Measurements from ENCODE around the gene MED27. TPM values are rescaled to one million over a fixed set of nuclear protein-coding genes. Genes with fewer than 3 reads are reported as not detected.

Gene MED27
- total and polyA plus RNA-seq, 2 of the 4 experiments (the other 2 are of a cell fraction), result 50.2 to 63.4 TPM

DNA sequence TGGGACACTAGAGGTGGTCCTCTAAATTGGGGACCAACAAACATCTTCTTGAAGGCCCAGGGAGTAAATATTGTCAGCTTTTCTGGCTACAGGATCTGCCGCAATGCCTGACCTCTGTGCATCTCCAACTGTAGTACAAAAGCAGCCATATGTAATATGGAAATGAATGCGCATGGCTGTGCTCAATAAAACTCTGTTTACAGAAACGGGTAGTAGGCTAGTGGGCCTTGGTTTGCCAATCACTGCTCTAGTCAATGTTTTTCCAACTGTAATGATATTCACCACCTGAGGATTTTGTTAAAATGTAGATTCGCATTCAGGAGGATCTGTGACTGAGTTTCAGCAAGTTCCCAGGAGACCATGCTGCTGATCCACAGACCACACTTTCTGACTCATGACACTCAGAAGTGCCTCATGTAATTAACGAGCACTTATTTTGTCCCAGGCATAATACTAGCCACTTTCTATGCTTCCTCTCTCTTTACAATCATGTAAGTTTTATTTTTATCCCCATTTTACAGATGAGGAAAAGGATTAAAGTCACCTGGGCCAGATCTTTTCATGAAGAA lies 96.9 kb downstream of the MED27 start:
- H2AK9ac ChIP-seq (replicated peaks; ENCODE audit: low read depth, low read length, poor library complexity), result no peak overlapping the region
- no peak overlapping the region for H4K91ac ChIP-seq (ENCODE audit: insufficient read depth, low read depth, low read length)
- no peak overlapping the region for H3K9ac ChIP-seq (ENCODE audit: low read depth, low read length)
- peaks cover 5% of the 10 kb centered on the region for H3K4me1 ChIP-seq (ENCODE audit: control insufficient read depth, insufficient read depth, low read length)
- no peak overlapping the region for H3K18ac ChIP-seq (ENCODE audit: low read depth, low read length)
- peaks cover 33 to 54% of the 10 kb centered on the region in 2 experiments for H3K79me1 ChIP-seq (ENCODE audit: low read depth in 1 of 2, low read length in 2 of 2)
- ChIA-PET CTCF (no interaction called here), POLR2A (ENCODE audit: unreplicated experiment) (no interaction called here)
- H2AFZ ChIP-seq (replicated peaks; ENCODE audit: low read length, poor library complexity), result no peak overlapping the region
- peaks cover 7% of the 10 kb centered on the region; the same call in 1 of the 2 replicates for H4K20me1 ChIP-seq (ENCODE audit: insufficient read depth, low read length)
- in situ Hi-C loops (cut with MboI; ENCODE audit: low sequenced_read_pairs) (no loop called here), intact Hi-C loops (cut with micrococcal nuclease) (no loop called here), dilution Hi-C loops (cut with HindIII; ENCODE audit: low sequenced_read_pairs, unreplicated experiment) (no loop called here)
- no peak overlapping the region for H2BK20ac ChIP-seq (ENCODE audit: low read depth, low read length)
- H3K27me3 ChIP-seq (ENCODE audit: control insufficient read depth, insufficient read depth, low read length), result no peaks in the 10 kb centered on the region
- no peak overlapping the region for H3K14ac ChIP-seq (replicated peaks; ENCODE audit: low read depth, low read length)
- H3K4me3 ChIP-seq (ENCODE audit: insufficient read depth, low read depth, low read length), result no peak overlapping the region
- no peak overlapping the region for H3K4me2 ChIP-seq (ENCODE audit: low read depth, low read length)
- no CpG with 5 or more reads among the region's 5 CpGs for WGBS, 2 experiments (ENCODE audit: extremely low coverage in 2 of 2, insufficient read length in 1 of 2)
- no peak overlapping the region for H3K27ac ChIP-seq (ENCODE audit: insufficient read depth, low read length)
- H3K36me3 ChIP-seq (ENCODE audit: control insufficient read depth, insufficient read depth, low read length), result no peaks in the 10 kb centered on the region; the same call in 1 of the 2 replicates
- H2BK120ac ChIP-seq (ENCODE audit: low read depth, low read length), result no peak overlapping the region
- no peak overlapping the region for H2BK15ac ChIP-seq (ENCODE audit: low read depth, low read length)
- no peaks in the 10 kb centered on the region for H3K9me3 ChIP-seq (ENCODE audit: control insufficient read depth, insufficient read depth, low read length)
- H3K56ac ChIP-seq (ENCODE audit: extremely low read depth, insufficient read depth, low read length), result no peak overlapping the region
- BruUV-seq (replicated peaks), result no TSS peak
- H2AK5ac ChIP-seq (ENCODE audit: low read depth, low read length), result no peak overlapping the region
- no peak for TF ChIP-seq MXI1 (IDR thresholded peaks at IDR 0.05; ENCODE audit: borderline replicate concordance, low read depth, low read length)
- no peak for TF ChIP-seq CHD1 (IDR thresholded peaks at IDR 0.05; ENCODE audit: low read depth, low read length)
- TF ChIP-seq, protein P1, sequence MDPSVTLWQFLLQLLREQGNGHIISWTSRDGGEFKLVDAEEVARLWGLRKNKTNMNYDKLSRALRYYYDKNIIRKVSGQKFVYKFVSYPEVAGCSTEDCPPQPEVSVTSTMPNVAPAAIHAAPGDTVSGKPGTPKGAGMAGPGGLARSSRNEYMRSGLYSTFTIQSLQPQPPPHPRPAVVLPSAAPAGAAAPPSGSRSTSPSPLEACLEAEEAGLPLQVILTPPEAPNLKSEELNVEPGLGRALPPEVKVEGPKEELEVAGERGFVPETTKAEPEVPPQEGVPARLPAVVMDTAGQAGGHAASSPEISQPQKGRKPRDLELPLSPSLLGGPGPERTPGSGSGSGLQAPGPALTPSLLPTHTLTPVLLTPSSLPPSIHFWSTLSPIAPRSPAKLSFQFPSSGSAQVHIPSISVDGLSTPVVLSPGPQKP (IDR thresholded peaks at IDR 0.05; ENCODE audit: borderline replicate concordance, low read depth, low read length), result no peak
- no peak for TF ChIP-seq NFE2L2 (IDR thresholded peaks at IDR 0.05; ENCODE audit: low read depth, low read length)
- TF ChIP-seq BHLHE40 (IDR thresholded peaks at IDR 0.05; ENCODE audit: low read depth, low read length), result no peak
- no peak for TF ChIP-seq CEBPB (IDR thresholded peaks at IDR 0.05; ENCODE audit: low read depth, low read length)
- TF ChIP-seq, protein P2, sequence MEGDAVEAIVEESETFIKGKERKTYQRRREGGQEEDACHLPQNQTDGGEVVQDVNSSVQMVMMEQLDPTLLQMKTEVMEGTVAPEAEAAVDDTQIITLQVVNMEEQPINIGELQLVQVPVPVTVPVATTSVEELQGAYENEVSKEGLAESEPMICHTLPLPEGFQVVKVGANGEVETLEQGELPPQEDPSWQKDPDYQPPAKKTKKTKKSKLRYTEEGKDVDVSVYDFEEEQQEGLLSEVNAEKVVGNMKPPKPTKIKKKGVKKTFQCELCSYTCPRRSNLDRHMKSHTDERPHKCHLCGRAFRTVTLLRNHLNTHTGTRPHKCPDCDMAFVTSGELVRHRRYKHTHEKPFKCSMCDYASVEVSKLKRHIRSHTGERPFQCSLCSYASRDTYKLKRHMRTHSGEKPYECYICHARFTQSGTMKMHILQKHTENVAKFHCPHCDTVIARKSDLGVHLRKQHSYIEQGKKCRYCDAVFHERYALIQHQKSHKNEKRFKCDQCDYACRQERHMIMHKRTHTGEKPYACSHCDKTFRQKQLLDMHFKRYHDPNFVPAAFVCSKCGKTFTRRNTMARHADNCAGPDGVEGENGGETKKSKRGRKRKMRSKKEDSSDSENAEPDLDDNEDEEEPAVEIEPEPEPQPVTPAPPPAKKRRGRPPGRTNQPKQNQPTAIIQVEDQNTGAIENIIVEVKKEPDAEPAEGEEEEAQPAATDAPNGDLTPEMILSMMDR (conservative IDR thresholded peaks at IDR 0.05; ENCODE audit: low read depth, low read length), result no peak
- H3K23ac ChIP-seq (ENCODE audit: low read depth, low read length), result no peak overlapping the region
- no peak overlapping the region for H4K8ac ChIP-seq (ENCODE audit: low read depth in 2 of 2, low read length in 2 of 2)
- no peak overlapping the region for H3K4ac ChIP-seq (ENCODE audit: low read depth, low read length)
- DNase-seq (peak; percentile 36), ATAC-seq (ENCODE audit: low read depth) (no peak)
- H4K5ac ChIP-seq (ENCODE audit: low read depth, low read length), result no peak overlapping the region
- H2BK5ac ChIP-seq (ENCODE audit: low read depth, low read length, poor library complexity, severe bottlenecking), result no peak overlapping the region
- H3K9me1 ChIP-seq (ENCODE audit: insufficient read depth, low read length), result peaks cover 11% of the 10 kb centered on the region
